Esophagus squamous epithelium (tissue), 4 donors: ENCODE results near the gene CRYBB2.
"Not testable (repeated sequence)": the region's sequence is repeated elsewhere in the genome, so short reads cannot be mapped to it uniquely, and the experiment has no call there.

Experiments used
- POLR2A ChIP-seq, 4 donors: fragments of 450-650 bp; IDR thresholded peaks; one replicate each; pipeline ENCODE4 v1.6.1; 2017; ENCODE audit warnings: antibody characterized with exemption in 4 of 4, mild to moderate bottlenecking in 4 of 4, moderate library complexity in 3 of 4
- TF ChIP-seq, protein P1 (sequence below), 6 experiments: fragments of 450-650 bp in 4 of 6; fragments of 200-600 bp in 2 of 6; sonication (generic) in 2 of 6; IDR thresholded peaks; one replicate each; pipeline ENCODE4 v1.5.1; 2016 to 2019; ENCODE audit warnings: antibody characterized with exemption in 6 of 6, mild to moderate bottlenecking in 4 of 6, moderate library complexity in 4 of 6

DNA sequence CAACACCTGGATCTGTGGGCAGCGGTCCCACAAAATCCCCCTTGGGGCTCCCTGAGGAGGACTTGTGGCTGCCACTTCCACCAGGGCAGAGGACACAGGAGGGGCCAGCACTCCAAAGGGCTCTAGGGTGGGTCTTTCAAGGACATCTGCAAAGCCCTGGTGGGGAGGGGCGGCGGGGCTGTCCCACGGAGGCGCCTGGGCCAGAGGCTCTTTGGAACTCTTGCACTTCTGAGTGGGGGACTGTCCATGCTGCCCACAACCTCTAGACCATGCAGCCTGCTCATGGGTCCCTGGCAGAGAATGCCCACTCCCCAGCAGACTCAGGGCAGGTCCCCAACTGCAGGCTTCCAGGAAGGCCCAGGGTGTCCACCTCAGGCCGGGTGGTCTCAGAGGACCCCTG is 41.1 kb upstream of the CRYBB2 start:
- TF ChIP-seq, protein P1, sequence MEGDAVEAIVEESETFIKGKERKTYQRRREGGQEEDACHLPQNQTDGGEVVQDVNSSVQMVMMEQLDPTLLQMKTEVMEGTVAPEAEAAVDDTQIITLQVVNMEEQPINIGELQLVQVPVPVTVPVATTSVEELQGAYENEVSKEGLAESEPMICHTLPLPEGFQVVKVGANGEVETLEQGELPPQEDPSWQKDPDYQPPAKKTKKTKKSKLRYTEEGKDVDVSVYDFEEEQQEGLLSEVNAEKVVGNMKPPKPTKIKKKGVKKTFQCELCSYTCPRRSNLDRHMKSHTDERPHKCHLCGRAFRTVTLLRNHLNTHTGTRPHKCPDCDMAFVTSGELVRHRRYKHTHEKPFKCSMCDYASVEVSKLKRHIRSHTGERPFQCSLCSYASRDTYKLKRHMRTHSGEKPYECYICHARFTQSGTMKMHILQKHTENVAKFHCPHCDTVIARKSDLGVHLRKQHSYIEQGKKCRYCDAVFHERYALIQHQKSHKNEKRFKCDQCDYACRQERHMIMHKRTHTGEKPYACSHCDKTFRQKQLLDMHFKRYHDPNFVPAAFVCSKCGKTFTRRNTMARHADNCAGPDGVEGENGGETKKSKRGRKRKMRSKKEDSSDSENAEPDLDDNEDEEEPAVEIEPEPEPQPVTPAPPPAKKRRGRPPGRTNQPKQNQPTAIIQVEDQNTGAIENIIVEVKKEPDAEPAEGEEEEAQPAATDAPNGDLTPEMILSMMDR (IDR thresholded peaks at IDR 0.05): not testable (repeated sequence)
- not testable (repeated sequence) for TF ChIP-seq POLR2A (IDR thresholded peaks at IDR 0.05)
